NB4 (cell line): ENCODE data around the gene PACSIN3.

Experiments
- CTCF ChIP-seq: IDR thresholded peaks from one replicate; pipeline ENCODE4 v1.5.1; 2012; ENCODE audit warnings: low read depth, low read length
- MYC ChIP-seq: IDR thresholded peaks from 2 replicates; pipeline ENCODE4 v1.6.1; 2011; ENCODE audit warnings: low read depth, low read length
- POLR2A ChIP-seq: IDR thresholded peaks from 2 replicates; pipeline ENCODE4 v1.6.1; 2011; ENCODE audit warnings: mild to moderate bottlenecking; ENCODE audit not compliant: insufficient read length; ENCODE audit errors: extremely low read depth
- TF ChIP-seq, protein P1 (sequence below): IDR thresholded peaks from 2 replicates; pipeline ENCODE4 v1.6.1; 2011; ENCODE audit warnings: low read depth, low read length

GRCh38 chr11:47188259-47188658 is 2.0 kb upstream of the PACSIN3 start:
- TF ChIP-seq CTCF: no peak
- TF ChIP-seq, protein P1, sequence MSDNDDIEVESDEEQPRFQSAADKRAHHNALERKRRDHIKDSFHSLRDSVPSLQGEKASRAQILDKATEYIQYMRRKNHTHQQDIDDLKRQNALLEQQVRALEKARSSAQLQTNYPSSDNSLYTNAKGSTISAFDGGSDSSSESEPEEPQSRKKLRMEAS: no peak
- no peak for TF ChIP-seq POLR2A
- no peak for TF ChIP-seq MYC
